Vagina (tissue), 2 donors: ENCODE data around the gene SIPA1L3. TPM values are rescaled to one million over a fixed set of nuclear protein-coding genes. Genes with fewer than 3 reads are reported as not detected.

ENCODE experiments used
- DNase-seq, 2 donors: peaks; one replicate each; pipeline ENCODE4 v3.0.0-alpha.2; 2017; ENCODE audit errors: extremely low spot score in 2 of 2
- H3K27ac ChIP-seq: fragments of 200-600 bp; sonication (generic); one replicate; pipeline ENCODE4 v1.5.1; 2019
- H3K27me3 ChIP-seq: fragments of 200-600 bp; sonication (generic); one replicate; pipeline ENCODE4 v1.5.1; 2019
- H3K36me3 ChIP-seq, 2 donors: fragments of 200-600 bp; sonication (generic); one replicate each; pipeline ENCODE4 v1.5.1; 2017 to 2019
- H3K4me1 ChIP-seq: fragments of 200-600 bp; sonication (generic); one replicate; pipeline ENCODE4 v1.5.1; 2019
- H3K4me3 ChIP-seq, 2 donors: fragments of 200-600 bp; sonication (generic); 1 replicate in 1 of 2; 2 replicates in 1 of 2; pipeline ENCODE4 v1.5.1; 2016 to 2019
- H3K9me3 ChIP-seq: fragments of 200-600 bp; sonication (generic); one replicate; pipeline ENCODE4 v1.5.1; 2019
- POLR2A ChIP-seq, 2 donors: fragments of 450-650 bp; IDR thresholded peaks; one replicate each; pipeline ENCODE4 v1.6.1; 2017; ENCODE audit warnings: antibody characterized with exemption in 2 of 2, mild to moderate bottlenecking in 2 of 2, moderate library complexity in 2 of 2
- POLR2AphosphoS5 ChIP-seq, 2 donors: sonication (generic); formaldehyde crosslinking; IDR thresholded peaks; one replicate each; pipeline ENCODE4 v1.9.0; 2017; ENCODE audit warnings: antibody characterized with exemption in 2 of 2, mild to moderate bottlenecking in 2 of 2, low read depth in 1 of 2; ENCODE audit not compliant: insufficient read depth in 1 of 2
- intact Hi-C: fragments of 100-400 bp; cut with DNase I; formaldehyde crosslinking; loops from one replicate; pipeline ENCODE4 v1.15.1; 2023
- total RNA-seq: library from RNA; depleted of rRNA; stranded (reverse); fragments of >200 nt; gene quantifications from one replicate; pipeline ENCODE4 v1.2.3, GENCODE V29; 2016
- TF ChIP-seq, protein P1 (sequence below), 3 experiments: fragments of 450-650 bp in 2 of 3; fragments of 200-600 bp in 1 of 3; sonication (generic) in 1 of 3; IDR thresholded peaks; one replicate each; pipeline ENCODE4 v1.5.1; 2017 to 2019; ENCODE audit warnings: antibody characterized with exemption in 3 of 3, mild to moderate bottlenecking in 2 of 3, moderate library complexity in 2 of 3

The SIPA1L3 gene
- total RNA-seq, 1 donor from 2014 or later: 13.0 TPM

DNA sequence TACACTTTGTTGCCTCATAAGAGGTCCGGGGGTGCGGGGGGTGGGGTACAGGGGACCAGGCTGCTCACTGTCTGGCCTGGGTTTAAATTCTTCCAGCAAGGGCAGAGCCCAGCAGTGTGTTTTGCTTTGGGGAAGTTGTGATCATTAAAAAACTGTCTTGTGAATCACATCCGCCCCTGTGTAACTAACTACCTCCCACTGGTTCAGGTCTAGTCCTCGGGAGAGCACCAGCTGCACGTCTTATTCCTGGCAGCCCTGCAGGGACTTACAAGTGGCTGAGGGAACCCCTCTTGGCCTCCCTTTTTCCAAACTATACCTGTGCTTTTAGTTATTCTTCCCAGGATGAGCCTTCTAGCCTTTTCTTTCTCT, 127.5 kb downstream of the SIPA1L3 start:
- H3K36me3 ChIP-seq: no peaks in the 10 kb centered on the region
- no peak overlapping the region for H3K27ac ChIP-seq
- H3K4me1 ChIP-seq: peaks cover 14% of the 10 kb centered on the region
- H3K4me3 ChIP-seq: no peak overlapping the region
- no peak for DNase-seq
- intact Hi-C loops: no loop called here
- H3K27me3 ChIP-seq: no peaks in the 10 kb centered on the region
- no peaks in the 10 kb centered on the region for H3K9me3 ChIP-seq
- no peak for TF ChIP-seq POLR2AphosphoS5 (IDR thresholded peaks at IDR 0.05; ENCODE audit: insufficient read depth in 1 of 2, low read depth in 1 of 2)

DNA sequence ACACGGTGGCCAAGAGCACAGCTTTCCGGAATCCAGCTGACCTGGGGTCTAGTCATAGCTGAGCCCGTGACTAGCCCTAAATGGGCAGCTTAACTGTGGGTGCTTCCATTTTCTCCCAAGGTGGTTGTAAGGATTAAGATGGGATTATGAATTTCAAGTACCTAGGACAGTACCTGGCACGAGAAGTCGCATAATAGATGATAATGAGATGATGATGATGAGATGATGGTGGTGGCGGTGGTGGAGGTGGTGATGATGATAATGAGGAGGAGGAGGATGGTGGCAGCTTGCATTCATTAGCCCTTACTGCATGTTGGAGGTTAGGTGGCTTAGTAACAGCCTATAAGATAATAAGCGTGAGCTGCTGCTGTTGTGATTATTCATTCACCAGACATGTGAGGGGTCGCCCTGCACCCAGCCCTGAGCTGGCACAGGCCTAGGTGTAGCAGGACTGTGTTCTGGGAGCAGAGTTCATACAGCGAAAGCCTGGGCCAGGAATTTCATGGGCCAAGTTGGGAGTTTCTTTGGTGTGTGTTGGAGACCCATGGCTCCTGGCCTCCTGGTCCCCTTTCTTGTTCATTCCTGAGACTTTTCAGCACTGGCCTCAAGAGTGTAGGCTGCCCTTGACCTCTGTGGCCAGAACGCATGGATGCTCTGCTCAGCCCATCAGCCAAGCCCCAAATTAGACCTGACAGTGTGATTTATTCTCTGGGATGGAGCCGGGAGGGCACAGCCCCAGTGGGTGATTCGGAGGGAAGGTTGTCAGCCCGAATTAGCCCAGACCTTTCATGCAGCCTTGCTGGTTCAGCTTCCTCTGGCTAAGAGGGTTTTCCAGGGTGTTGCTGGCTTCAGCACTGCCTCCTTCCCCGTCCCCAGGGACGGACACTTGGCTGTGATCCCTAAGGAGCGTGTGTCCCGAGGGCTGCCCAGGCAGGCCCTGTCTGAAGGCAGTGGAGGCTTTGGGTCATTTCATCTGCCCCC, 128.8 kb downstream of the SIPA1L3 start:
- TF ChIP-seq POLR2A (IDR thresholded peaks at IDR 0.05): no peak
- Histone ChIP-seq H3K27me3 (no peaks in the 10 kb centered on the region), H3K4me1 (peaks cover 14% of the 10 kb centered on the region), H3K36me3 (no peaks in the 10 kb centered on the region), H3K27ac (no peak overlapping the region), H3K9me3 (no peaks in the 10 kb centered on the region), H3K4me3 (no peak overlapping the region)
- DNase-seq: no peak
- intact Hi-C loops: no loop called here

DNA sequence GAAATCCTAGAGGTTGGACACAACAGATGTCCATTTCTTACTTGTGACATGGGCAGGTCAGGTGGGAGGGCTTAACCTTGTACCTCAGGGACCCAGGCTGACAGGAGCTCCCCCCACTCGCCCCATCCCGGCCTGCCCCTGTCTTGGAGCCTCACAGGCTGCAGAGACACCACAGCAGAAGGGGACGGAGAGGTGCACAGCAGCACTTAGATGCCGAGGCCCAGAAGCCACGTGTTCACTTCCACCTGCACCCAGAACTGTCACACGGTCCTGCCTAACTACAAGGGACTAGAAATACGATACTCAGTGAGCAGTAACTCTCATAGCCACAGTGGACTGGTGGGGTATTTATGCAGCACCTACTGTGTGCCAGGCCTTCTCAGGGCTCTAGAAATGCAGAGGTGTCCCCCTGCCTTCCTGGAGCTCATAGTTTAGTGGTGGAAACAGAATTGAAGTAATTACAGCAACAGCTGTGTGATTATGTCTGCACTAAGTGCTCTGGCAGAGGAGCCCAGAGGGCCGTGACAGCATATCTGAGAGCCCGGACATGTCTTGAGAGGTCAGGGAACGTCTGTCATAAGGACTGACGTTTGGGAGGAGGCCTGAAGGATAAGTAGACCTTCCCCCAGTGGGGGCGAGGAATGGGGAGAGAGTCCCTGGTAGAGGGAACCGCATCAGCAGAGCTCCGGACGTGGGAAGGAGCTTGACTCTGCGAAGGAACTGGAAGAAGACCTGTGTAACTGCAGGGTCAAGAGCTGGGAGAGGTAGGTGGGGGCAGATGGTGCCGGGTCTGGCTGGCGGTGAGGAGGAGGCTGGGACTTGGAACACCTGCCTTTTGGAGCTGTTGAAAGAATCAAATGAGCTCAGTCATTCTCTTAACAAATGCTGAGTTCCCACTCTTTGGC, 130.0 kb downstream of the SIPA1L3 start:
- intact Hi-C loops: no loop called here
- Histone ChIP-seq H3K9me3 (no peaks in the 10 kb centered on the region), H3K36me3 (no peaks in the 10 kb centered on the region), H3K4me1 (peaks cover 14% of the 10 kb centered on the region), H3K27ac (no peak overlapping the region), H3K4me3 (no peak overlapping the region), H3K27me3 (no peaks in the 10 kb centered on the region)
- DNase-seq: no peak
- TF ChIP-seq, protein P1, sequence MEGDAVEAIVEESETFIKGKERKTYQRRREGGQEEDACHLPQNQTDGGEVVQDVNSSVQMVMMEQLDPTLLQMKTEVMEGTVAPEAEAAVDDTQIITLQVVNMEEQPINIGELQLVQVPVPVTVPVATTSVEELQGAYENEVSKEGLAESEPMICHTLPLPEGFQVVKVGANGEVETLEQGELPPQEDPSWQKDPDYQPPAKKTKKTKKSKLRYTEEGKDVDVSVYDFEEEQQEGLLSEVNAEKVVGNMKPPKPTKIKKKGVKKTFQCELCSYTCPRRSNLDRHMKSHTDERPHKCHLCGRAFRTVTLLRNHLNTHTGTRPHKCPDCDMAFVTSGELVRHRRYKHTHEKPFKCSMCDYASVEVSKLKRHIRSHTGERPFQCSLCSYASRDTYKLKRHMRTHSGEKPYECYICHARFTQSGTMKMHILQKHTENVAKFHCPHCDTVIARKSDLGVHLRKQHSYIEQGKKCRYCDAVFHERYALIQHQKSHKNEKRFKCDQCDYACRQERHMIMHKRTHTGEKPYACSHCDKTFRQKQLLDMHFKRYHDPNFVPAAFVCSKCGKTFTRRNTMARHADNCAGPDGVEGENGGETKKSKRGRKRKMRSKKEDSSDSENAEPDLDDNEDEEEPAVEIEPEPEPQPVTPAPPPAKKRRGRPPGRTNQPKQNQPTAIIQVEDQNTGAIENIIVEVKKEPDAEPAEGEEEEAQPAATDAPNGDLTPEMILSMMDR (IDR thresholded peaks at IDR 0.05): no peak
- TF ChIP-seq POLR2A (IDR thresholded peaks at IDR 0.05) (no peak), POLR2AphosphoS5 (IDR thresholded peaks at IDR 0.05; ENCODE audit: insufficient read depth in 1 of 2, low read depth in 1 of 2) (no peak)

DNA sequence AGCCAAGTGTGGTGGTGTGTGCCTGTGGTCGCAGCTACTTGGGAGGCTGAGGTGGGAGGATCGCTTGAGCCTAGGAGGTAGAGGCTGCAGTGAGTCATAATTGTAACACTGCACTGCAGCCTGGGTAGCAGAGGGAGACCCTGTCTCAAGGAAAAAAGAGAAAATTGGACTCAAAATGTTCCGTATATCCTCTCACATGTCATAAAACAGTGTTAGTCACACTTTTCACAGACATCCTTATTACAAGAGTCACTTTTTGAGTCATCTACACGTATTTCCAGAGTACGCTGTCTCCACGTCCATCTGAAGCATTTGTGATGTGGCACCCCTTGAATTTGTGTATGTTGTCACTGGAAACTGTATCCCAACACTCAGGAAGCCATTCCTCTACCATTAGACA, 133.0 kb downstream of the SIPA1L3 start:
- Histone ChIP-seq H3K36me3 (no peaks in the 10 kb centered on the region), H3K27ac (no peak overlapping the region), H3K27me3 (no peaks in the 10 kb centered on the region), H3K9me3 (no peaks in the 10 kb centered on the region), H3K4me3 (no peak overlapping the region), H3K4me1 (peaks cover 14% of the 10 kb centered on the region)
- no peak for DNase-seq
- intact Hi-C loops: no loop called here
- TF ChIP-seq POLR2A (IDR thresholded peaks at IDR 0.05) (no peak), POLR2AphosphoS5 (IDR thresholded peaks at IDR 0.05; ENCODE audit: insufficient read depth in 1 of 2, low read depth in 1 of 2) (no peak)
- TF ChIP-seq, protein P1 (IDR thresholded peaks at IDR 0.05): no peak

DNA sequence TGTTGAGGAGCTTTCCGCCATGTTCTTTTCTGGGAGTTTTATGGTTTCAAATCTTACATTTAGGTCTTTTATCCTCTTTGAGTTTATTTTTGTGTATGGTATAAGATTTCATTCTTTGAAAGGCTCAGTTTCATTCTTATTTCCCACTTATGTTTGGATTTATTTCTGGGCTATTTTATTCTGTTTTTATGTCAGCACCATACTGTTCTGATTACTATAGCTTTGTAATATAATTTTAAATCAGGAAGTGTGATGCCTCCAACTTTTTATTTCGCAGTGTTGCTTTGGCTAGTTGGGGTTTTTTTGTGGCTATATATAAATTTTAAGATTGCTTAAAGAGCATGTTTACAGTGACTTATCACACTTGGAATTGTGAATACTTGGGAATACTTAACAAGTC, 135.1 kb downstream of the SIPA1L3 start:
- no peak overlapping the region for H3K4me3 ChIP-seq
- TF ChIP-seq, protein P1 (IDR thresholded peaks at IDR 0.05): no peak
- intact Hi-C loops: no loop called here
- H3K27ac ChIP-seq: no peak overlapping the region
- no peaks in the 10 kb centered on the region for H3K36me3 ChIP-seq
- DNase-seq: no peak
- H3K9me3 ChIP-seq: no peaks in the 10 kb centered on the region
- H3K27me3 ChIP-seq: no peaks in the 10 kb centered on the region
- H3K4me1 ChIP-seq: no peaks in the 10 kb centered on the region
